HepG2 (cell line): Measurements from ENCODE around the gene RBM5. TPM values are rescaled to one million over a fixed set of nuclear protein-coding genes. Genes with fewer than 3 reads are reported as not detected.
A peak's percentile ranks its signal among the peaks of the same experiment; 100 is the strongest.

ENCODE experiments used
- ATAC-seq: fragments of 200-7000 bp; cut with Tn5 transposase; 3 replicates; pipeline ENCODE4 v1.9.1; 2020; ENCODE audit warnings: mild to moderate bottlenecking, moderate library complexity
- BruUV-seq: library from RNA; stranded (reverse); fragments of 400-500 nt; replicated peaks from 2 replicates; lab custom pipeline; 2021; lab: Mats Ljungman, UMichigan
- CTCF ChIA-PET: fragments of 300-600 bp; formaldehyde crosslinking; extraction: SDS; loops from one replicate; lab custom pipeline; 2021; ENCODE audit warnings: low total read pairs, inconsistent platforms, low intra/inter-chr PET ratio; lab: Yijun Ruan, JAX
- POLR2A ChIA-PET: fragments of 350-600 bp; sonication (Branson Sonifier 250); formaldehyde crosslinking; loops from one replicate; lab custom pipeline; 2020; ENCODE audit warnings: antibody characterized with exemption, inconsistent platforms; lab: Yijun Ruan, JAX
- DNase-seq: peaks from one replicate; pipeline ENCODE4 v3.0.0-alpha.2; 2015; ENCODE audit warnings: low spot score
- FAIRE-seq: peaks from 3 replicates; lab custom pipeline; 2011; peaks lifted over from hg19 to GRCh38; lab: Jason Lieb, UNC
- H2AFZ ChIP-seq: one replicate; pipeline ENCODE4 v1.6.1; 2011; ENCODE audit warnings: low read length, inconsistent platforms
- H3K27ac ChIP-seq: fragments of 300-600 bp; 3 replicates; pipeline ENCODE4 v1.8.0; 2011; ENCODE audit warnings: mixed run types, mild to moderate bottlenecking, mixed read lengths, low read length, inconsistent platforms; ENCODE audit not compliant: insufficient read depth; ENCODE audit errors: extremely low read length
- H3K27me3 ChIP-seq, 2 experiments: fragments of 200-600 bp in 1 of 2; 2 replicates in 1 of 2; 3 replicates in 1 of 2; pipeline versions ENCODE4 v1.6.0 to v1.8.0; 2011; ENCODE audit warnings: low read length in 2 of 2, mild to moderate bottlenecking in 2 of 2, moderate library complexity in 2 of 2, inconsistent platforms in 1 of 2; ENCODE audit not compliant: insufficient read depth in 2 of 2, control insufficient read depth in 1 of 2
- H3K36me3 ChIP-seq, 2 experiments: fragments of 200-600 bp in 1 of 2; replicated peaks in 1 of 2; 2 replicates in 1 of 2; 3 replicates in 1 of 2; pipeline versions ENCODE4 v1.5.1 to v1.8.0; 2011; ENCODE audit warnings: low read length in 2 of 2, inconsistent platforms in 1 of 2; ENCODE audit not compliant: insufficient read depth in 2 of 2, control insufficient read depth in 1 of 2
- H3K4me1 ChIP-seq: 2 replicates; pipeline ENCODE4 v1.5.1; 2012; ENCODE audit warnings: low read length, inconsistent platforms; ENCODE audit not compliant: insufficient read depth
- H3K4me2 ChIP-seq: 2 replicates; pipeline ENCODE4 v1.6.0; 2011; ENCODE audit warnings: low read depth, low read length, inconsistent platforms
- H3K4me3 ChIP-seq, 3 experiments: fragments of 200-600 bp in 1 of 3; sonication (generic), shearing (Covaris generic) in 1 of 3; replicated peaks in 1 of 3; 2 replicates each; pipeline ENCODE4 v1.5.1; 2011 to 2016; ENCODE audit warnings: low read length in 3 of 3, inconsistent platforms in 2 of 3, low read depth in 2 of 3, mild to moderate bottlenecking in 2 of 3, control low read depth in 1 of 3, mixed read lengths in 1 of 3; ENCODE audit not compliant: insufficient read depth in 1 of 3
- H3K79me2 ChIP-seq: one replicate; pipeline ENCODE4 v1.6.1; 2011; ENCODE audit warnings: low read length, inconsistent platforms; ENCODE audit not compliant: insufficient read depth
- H3K9ac ChIP-seq: 2 replicates; pipeline ENCODE4 v1.6.0; 2011; ENCODE audit warnings: mild to moderate bottlenecking, low read depth, low read length, inconsistent platforms; ENCODE audit not compliant: insufficient read depth
- H3K9me3 ChIP-seq: 2 replicates; pipeline ENCODE4 v1.5.1; 2012; ENCODE audit warnings: mild to moderate bottlenecking, low read length
- H4K20me1 ChIP-seq: 2 replicates; pipeline ENCODE4 v1.6.0; 2011; ENCODE audit warnings: inconsistent platforms, mild to moderate bottlenecking, low read length, moderate library complexity; ENCODE audit not compliant: insufficient read depth
- E2F1 ChIP-seq: sonication (generic); formaldehyde crosslinking; IDR thresholded peaks from 2 replicates; pipeline ENCODE4 v1.5.0; 2020; ENCODE audit warnings: missing genetic modification reagents
- ELF3 ChIP-seq: IDR thresholded peaks from 2 replicates; pipeline ENCODE4 v1.6.1; 2016; ENCODE audit warnings: missing genetic modification reagents, missing compliant biosample characterization
- FOSL1 ChIP-seq: sonication (generic); formaldehyde crosslinking; IDR thresholded peaks from 2 replicates; pipeline ENCODE4 v1.9.0; 2021; ENCODE audit warnings: missing genetic modification reagents, borderline replicate concordance
- HES4 ChIP-seq: sonication (generic); formaldehyde crosslinking; IDR thresholded peaks from 2 replicates; pipeline ENCODE4 v1.9.0; 2021; ENCODE audit warnings: mild to moderate bottlenecking, missing genetic modification reagents, borderline replicate concordance
- MYPOP ChIP-seq: sonication (generic); formaldehyde crosslinking; IDR thresholded peaks from 2 replicates; pipeline ENCODE4 v1.8.1; 2023; ENCODE audit warnings: mild to moderate bottlenecking, moderate library complexity, missing genetic modification reagents
- RAD21 ChIP-seq: fragments of 450-650 bp; formaldehyde crosslinking; IDR thresholded peaks from 2 replicates; pipeline ENCODE4 v1.5.0; 2020; ENCODE audit warnings: mild to moderate bottlenecking
- RBM39 ChIP-seq: fragments of 200-400 bp; formaldehyde crosslinking; IDR thresholded peaks from one replicate; pipeline ENCODE4 v1.6.1; 2018; ENCODE audit warnings: antibody characterized with exemption, mild to moderate bottlenecking, low read depth, low read length; ENCODE audit not compliant: poor library complexity, severe bottlenecking
- SALL1 ChIP-seq: sonication (generic); formaldehyde crosslinking; IDR thresholded peaks from 2 replicates; pipeline ENCODE4 v1.8.0; 2022; ENCODE audit warnings: mild to moderate bottlenecking, missing genetic modification reagents
- SNAPC4 ChIP-seq: sonication (generic); formaldehyde crosslinking; IDR thresholded peaks from 2 replicates; pipeline ENCODE4 v1.4.0; 2020; ENCODE audit warnings: mild to moderate bottlenecking, missing genetic modification reagents
- ZMAT3 ChIP-seq: sonication (generic); formaldehyde crosslinking; conservative IDR thresholded peaks from 2 replicates; pipeline ENCODE4 v1.7.0; 2021; ENCODE audit warnings: missing genetic modification reagents
- ZNF230 ChIP-seq: sonication (generic); formaldehyde crosslinking; IDR thresholded peaks from 2 replicates; pipeline ENCODE4 v1.4.0; 2020; ENCODE audit warnings: mild to moderate bottlenecking, missing genetic modification reagents
- ZNF605 ChIP-seq: sonication (generic); formaldehyde crosslinking; IDR thresholded peaks from 2 replicates; pipeline ENCODE4 v1.8.0; 2022; ENCODE audit warnings: mild to moderate bottlenecking, missing genetic modification reagents
- ZNF687 ChIP-seq: sonication (generic); formaldehyde crosslinking; IDR thresholded peaks from 2 replicates; pipeline ENCODE4 v1.5.1; 2020; ENCODE audit warnings: mild to moderate bottlenecking, missing genetic modification reagents, moderate library complexity
- WGBS: methylation state at CpG from one replicate; pipeline ENCODE4 v1.1.6; 2017; ENCODE audit warnings: low lambda C conversion rate; 5-methylcytosine and 5-hydroxymethylcytosine counted together
- in situ Hi-C: cut with HindIII; loops from 2 replicates; pipeline ENCODE4 v1.10.0; 2017; ENCODE audit warnings: low pct_unique_long_range_greater_than_20kb; ENCODE audit not compliant: extremely low pct_ligation_motif_present
- intact Hi-C: fragments of 100-400 bp; cut with micrococcal nuclease; formaldehyde crosslinking; loops from one replicate; pipeline ENCODE4 v1.10.0; 2022; ENCODE audit not compliant: unreplicated experiment
- polyA plus RNA-seq, 8 experiments: library from polyadenylated mRNA; depleted of rRNA in 3 of 8; stranded (reverse) in 7 of 8; unstranded in 1 of 8; fragments of >200 nt; fragmentation: Illumina TruSeq in 4 of 8; extraction: Trizol in 4 of 8; gene quantifications; 2 replicates each; pipeline versions ENCODE4 v1.2.1 to v1.2.3, GENCODE V29; 2011 to 2016; ENCODE audit warnings: low read depth in 4 of 8, missing spikeins in 1 of 8, mixed read lengths in 1 of 8; ENCODE audit not compliant: insufficient read depth in 1 of 8
- total RNA-seq, 5 experiments: library from RNA; depleted of rRNA; stranded (reverse); fragments of >200 nt; fragmentation: Illumina TruSeq; extraction: Trizol; gene quantifications; 2 replicates each; pipeline ENCODE4 v1.2.3, GENCODE V29; 2016; ENCODE audit warnings: low read depth in 1 of 5

The RBM5 gene
- total and polyA plus RNA-seq, 2 of the 13 experiments (the other 11 are each of a cell fraction or from before 2014, with no cell fraction given) = 106 to 204 TPM

GRCh38 chr3:50155491-50155878, 66.8 kb downstream of the RBM5 start:
- Histone ChIP-seq H3K36me3 (peaks cover 0 to 9% of the 10 kb centered on the region in 2 experiments; a peak in 1 of 5 replicates), H3K4me3 (peak overlapping the region; percentile 67 to 84 (median 81)), H3K27ac (no peak overlapping the region), H3K4me2 (peak overlapping the region; percentile 91), H3K9me3 (no peaks in the 10 kb centered on the region), H2AFZ (no peak overlapping the region), H3K4me1 (peaks cover 69% of the 10 kb centered on the region), H3K9ac (peak overlapping the region; percentile 71), H4K20me1 (no peaks in the 10 kb centered on the region), H3K27me3 (peaks cover 0 to 15% of the 10 kb centered on the region in 2 experiments; a peak in 2 of 5 replicates), H3K79me2 (peaks cover 7% of the 10 kb centered on the region)
- in situ Hi-C loops (no loop called here), intact Hi-C loops (loop anchor here (1.0 kb wide), 1 partner anchor 34 kb away; no protein-coding TSS in a partner anchor)
- WGBS = 0% methylated on average over 5 of the region's 37 CpGs
- no TSS peak for BruUV-seq
- no peak; the same call in 2 of the 3 replicates for ATAC-seq
- DNase-seq = no peak
- no peak for FAIRE-seq
- ChIA-PET CTCF (interaction anchor here (1.1 to 3.0 kb wide), 2 partner anchors 34 kb away, joined by 4 to 22 read pairs; no protein-coding TSS in a partner anchor), POLR2A (interaction anchor here (1.1 to 3.7 kb wide), 5 partner anchors 12 to 40 kb away, joined by 3 to 23 read pairs (median 6); no protein-coding TSS in a partner anchor)
- TF ChIP-seq ZNF605 (no peak), ZMAT3 (no peak), ELF3 (CRISPR knock-in tag) (no peak), SALL1 (CRISPR knock-in tag) (peak; percentile 25; the same call in 1 of the 2 replicates), ZNF687 (CRISPR knock-in tag) (peak; percentile 38), FOSL1 (CRISPR knock-in tag) (no peak), E2F1 (CRISPR knock-in tag) (no peak), RAD21 (CRISPR knock-in tag) (no peak), RBM39 (no peak), ZNF230 (CRISPR knock-in tag) (no peak), HES4 (CRISPR knock-in tag) (no peak), MYPOP (CRISPR knock-in tag) (peak; percentile 40; the same call in 1 of the 2 replicates), SNAPC4 (CRISPR knock-in tag) (no peak)
